Left lung (tissue), 10 donors: Measurements from ENCODE around the gene ESRRB. TPM values are rescaled to one million over a fixed set of nuclear protein-coding genes. Genes with fewer than 3 reads are reported as not detected.

Experiments
- ATAC-seq: fragments of 200-7000 bp; cut with Tn5 transposase; one replicate; pipeline ENCODE4 v1.9.1; 2020; ENCODE audit warnings: moderate library complexity
- DNase-seq, 4 donors: peaks; one replicate each; pipeline ENCODE4 v3.0.0-alpha.2; 2013 to 2020
- H3K27ac ChIP-seq, 2 donors: fragments of 200-600 bp; sonication (generic) in 1 of 2; one replicate each; pipeline versions ENCODE4 v1.5.0 to v1.8.0; 2020 to 2021
- H3K27me3 ChIP-seq, 2 donors: fragments of 200-600 bp; sonication (generic) in 1 of 2; one replicate each; pipeline versions ENCODE4 v1.5.0 to v1.8.0; 2020 to 2021
- H3K36me3 ChIP-seq, 2 donors: fragments of 200-600 bp; sonication (generic) in 1 of 2; one replicate each; pipeline versions ENCODE4 v1.5.0 to v1.8.0; 2020 to 2021
- H3K4me1 ChIP-seq, 2 donors: fragments of 200-600 bp; one replicate each; pipeline ENCODE4 v1.8.0; 2021
- H3K4me3 ChIP-seq, 2 donors: fragments of 200-600 bp; sonication (generic) in 1 of 2; one replicate each; pipeline versions ENCODE4 v1.5.0 to v1.8.0; 2020 to 2021; ENCODE audit warnings: mild to moderate bottlenecking in 1 of 2
- H3K9me3 ChIP-seq, 2 donors: fragments of 200-600 bp; sonication (generic) in 1 of 2; one replicate each; pipeline versions ENCODE4 v1.5.0 to v1.8.0; 2020 to 2021
- CTCF ChIP-seq, 2 donors: fragments of 200-600 bp; sonication (generic) in 1 of 2; IDR thresholded peaks; one replicate each; pipeline versions ENCODE4 v1.5.0 to v1.8.0; 2021; ENCODE audit warnings: antibody characterized with exemption in 2 of 2
- intact Hi-C, 2 donors: fragments of 100-400 bp; cut with DNase I; formaldehyde crosslinking; loops; one replicate each; pipeline versions ENCODE4 v1.11.2 to v1.14.2; 2022
- polyA plus RNA-seq, 6 donors: library from polyadenylated mRNA; unstranded; fragments of 120-200 nt; gene quantifications; one replicate each; pipeline ENCODE4 v1.2.1, GENCODE V29; 2013; ENCODE audit not compliant: insufficient read length in 6 of 6
- total RNA-seq, 2 donors: library from RNA; stranded (reverse); fragmentation: NEBNext Ultra II Directional; extraction: Animal tissue kit (Norgen Biotek cat#: 25700); gene quantifications; one replicate each; pipeline ENCODE4 v1.2.1, GENCODE V29; 2021
- donor health status: DM: no; HTN: yes; CAD: no.
- donor health status: DM: no; HTN: no; CAD: no.

The ESRRB gene
- total and polyA plus RNA-seq, 8 donors = 0.15 to 0.67 (median 0.40) TPM

GRCh38 chr14:76500480-76500879 lies 124.5 kb downstream of the ESRRB start:
- no peaks in the 10 kb centered on the region for H3K4me1 ChIP-seq
- no peak for TF ChIP-seq CTCF (IDR thresholded peaks at IDR 0.05)
- no peaks in the 10 kb centered on the region for H3K9me3 ChIP-seq
- no peaks in the 10 kb centered on the region for H3K36me3 ChIP-seq
- H3K4me3 ChIP-seq = no peak overlapping the region
- H3K27ac ChIP-seq = no peak overlapping the region
- intact Hi-C loops = no loop called here
- peaks cover 0 to 7% of the 10 kb centered on the region in 2 donors for H3K27me3 ChIP-seq
- no peak for DNase-seq
- no peak for ATAC-seq

DNA sequence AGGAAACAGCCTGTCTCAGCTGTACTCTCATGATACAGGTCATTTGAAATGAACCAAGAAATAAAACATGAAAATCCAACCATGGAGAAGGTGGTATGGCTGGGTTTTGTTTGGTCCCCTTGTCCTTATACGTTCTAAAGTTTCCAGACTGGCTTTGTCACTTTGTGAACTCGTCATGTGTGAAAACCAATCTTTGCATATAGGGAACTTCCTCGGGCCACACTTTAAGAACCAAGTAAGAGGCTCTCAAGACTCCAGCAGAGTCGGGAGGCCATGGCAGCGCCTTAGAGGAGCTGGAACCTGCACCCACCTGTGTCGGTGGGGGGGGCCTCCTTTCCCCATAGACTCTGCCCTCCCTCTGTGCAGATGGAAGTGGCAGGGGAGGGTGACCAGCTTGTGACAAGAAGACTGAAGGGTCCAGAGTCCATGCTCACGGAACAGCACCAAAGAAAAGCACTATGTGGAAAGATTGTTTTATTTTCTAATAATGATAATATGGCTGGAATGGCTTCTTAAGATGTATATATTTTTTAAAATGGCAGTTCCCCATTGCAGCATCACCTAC lies 125.3 kb downstream of the ESRRB start:
- Histone ChIP-seq H3K27me3 (peaks cover 0 to 7% of the 10 kb centered on the region in 2 donors), H3K9me3 (no peaks in the 10 kb centered on the region), H3K4me1 (no peaks in the 10 kb centered on the region), H3K4me3 (no peak overlapping the region), H3K27ac (no peak overlapping the region), H3K36me3 (no peaks in the 10 kb centered on the region)
- intact Hi-C loops = no loop called here
- TF ChIP-seq CTCF (IDR thresholded peaks at IDR 0.05) = no peak
- DNase-seq (no peak), ATAC-seq (no peak)

DNA sequence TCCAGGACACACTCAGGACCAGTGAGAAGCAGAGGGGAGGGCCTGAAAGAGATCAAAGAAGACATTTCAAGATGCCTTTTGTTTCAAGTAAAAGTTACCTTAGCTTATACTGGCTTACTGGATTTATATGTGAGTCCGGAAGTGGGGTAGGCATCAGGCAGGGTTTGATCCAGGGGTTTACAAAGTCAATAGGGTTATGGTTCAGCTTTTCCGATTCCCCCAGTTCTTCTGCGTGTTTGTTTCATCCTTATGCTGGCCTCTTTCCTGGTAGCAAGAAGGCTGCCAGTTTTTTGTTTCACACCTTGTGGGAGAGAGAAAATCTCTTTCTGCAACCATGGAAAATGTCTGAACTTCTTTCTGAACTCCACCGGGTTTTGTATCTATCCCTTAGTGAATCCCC lies 126.3 kb downstream of the ESRRB start:
- Histone ChIP-seq H3K27ac (no peak overlapping the region), H3K4me1 (no peaks in the 10 kb centered on the region), H3K27me3 (peaks cover 0 to 7% of the 10 kb centered on the region in 2 donors), H3K9me3 (no peaks in the 10 kb centered on the region), H3K36me3 (no peaks in the 10 kb centered on the region), H3K4me3 (no peak overlapping the region)
- no peak for TF ChIP-seq CTCF (IDR thresholded peaks at IDR 0.05)
- DNase-seq = no peak
- no peak for ATAC-seq
- intact Hi-C loops = no loop called here

GRCh38 chr14:76502638-76503037 lies 126.7 kb downstream of the ESRRB start:
- Histone ChIP-seq H3K9me3 (no peaks in the 10 kb centered on the region), H3K4me3 (no peak overlapping the region), H3K27ac (no peak overlapping the region), H3K36me3 (no peaks in the 10 kb centered on the region), H3K4me1 (no peaks in the 10 kb centered on the region), H3K27me3 (peaks cover 0 to 7% of the 10 kb centered on the region in 2 donors)
- intact Hi-C loops = no loop called here
- TF ChIP-seq CTCF (IDR thresholded peaks at IDR 0.05) = no peak
- DNase-seq = no peak
- ATAC-seq = no peak

GRCh38 chr14:76509311-76509710 lies 133.4 kb downstream of the ESRRB start:
- Histone ChIP-seq H3K4me1 (no peaks in the 10 kb centered on the region), H3K4me3 (no peak overlapping the region), H3K27me3 (peaks cover 0 to 18% of the 10 kb centered on the region in 2 donors), H3K9me3 (no peaks in the 10 kb centered on the region), H3K36me3 (no peaks in the 10 kb centered on the region), H3K27ac (no peak overlapping the region)
- ATAC-seq (no peak), DNase-seq (no peak)
- TF ChIP-seq CTCF (IDR thresholded peaks at IDR 0.05) = no peak
- intact Hi-C loops = no loop called here
